SK-N-MC (cell line): ENCODE data around the gene ACOD1.

Source experiments
- DNase-seq: peaks from one replicate; pipeline ENCODE4 v3.0.0-alpha.2; 2011; ENCODE audit warnings: low read depth, low spot score
- H3K27ac ChIP-seq: fragments of 200-600 bp; sonication (generic); 2 replicates; pipeline ENCODE4 v1.5.1; 2016; ENCODE audit warnings: mixed run types
- H3K36me3 ChIP-seq: fragments of 200-600 bp; sonication (generic); 2 replicates; pipeline ENCODE4 v1.6.1; 2017; ENCODE audit warnings: antibody characterized with exemption, low read length, mixed read lengths; ENCODE audit not compliant: insufficient read depth
- H3K4me3 ChIP-seq: fragments of 200-600 bp; sonication (generic); 2 replicates; pipeline ENCODE4 v1.5.1; 2016
- H3K9ac ChIP-seq: fragments of 200-600 bp; sonication (generic); 2 replicates; pipeline ENCODE4 v1.8.0; 2017; ENCODE audit warnings: mixed run types, mixed read lengths; ENCODE audit not compliant: insufficient read length
- H3K9me3 ChIP-seq: fragments of 200-600 bp; sonication (generic); 2 replicates; pipeline ENCODE4 v1.6.1; 2017; ENCODE audit warnings: low read depth, mild to moderate bottlenecking, antibody characterized with exemption, low read length, moderate library complexity, mixed read lengths
- EZH2 ChIP-seq: fragments of 200-600 bp; sonication (generic); IDR thresholded peaks from one replicate; pipeline ENCODE4 v1.6.1; 2017; ENCODE audit warnings: antibody characterized with exemption
- FOXP2 ChIP-seq: optimal IDR thresholded peaks from 2 replicates; pipeline ENCODE3; 2011; ENCODE audit warnings: mild to moderate bottlenecking, moderate library complexity; ENCODE audit not compliant: insufficient read depth; ENCODE audit errors: extremely low read length, control extremely low read depth
- POLR2AphosphoS5 ChIP-seq: IDR thresholded peaks from 2 replicates; pipeline ENCODE4 v1.6.1; 2012; ENCODE audit warnings: mild to moderate bottlenecking, low read depth, low read length, borderline replicate concordance

The ACOD1 gene

DNA sequence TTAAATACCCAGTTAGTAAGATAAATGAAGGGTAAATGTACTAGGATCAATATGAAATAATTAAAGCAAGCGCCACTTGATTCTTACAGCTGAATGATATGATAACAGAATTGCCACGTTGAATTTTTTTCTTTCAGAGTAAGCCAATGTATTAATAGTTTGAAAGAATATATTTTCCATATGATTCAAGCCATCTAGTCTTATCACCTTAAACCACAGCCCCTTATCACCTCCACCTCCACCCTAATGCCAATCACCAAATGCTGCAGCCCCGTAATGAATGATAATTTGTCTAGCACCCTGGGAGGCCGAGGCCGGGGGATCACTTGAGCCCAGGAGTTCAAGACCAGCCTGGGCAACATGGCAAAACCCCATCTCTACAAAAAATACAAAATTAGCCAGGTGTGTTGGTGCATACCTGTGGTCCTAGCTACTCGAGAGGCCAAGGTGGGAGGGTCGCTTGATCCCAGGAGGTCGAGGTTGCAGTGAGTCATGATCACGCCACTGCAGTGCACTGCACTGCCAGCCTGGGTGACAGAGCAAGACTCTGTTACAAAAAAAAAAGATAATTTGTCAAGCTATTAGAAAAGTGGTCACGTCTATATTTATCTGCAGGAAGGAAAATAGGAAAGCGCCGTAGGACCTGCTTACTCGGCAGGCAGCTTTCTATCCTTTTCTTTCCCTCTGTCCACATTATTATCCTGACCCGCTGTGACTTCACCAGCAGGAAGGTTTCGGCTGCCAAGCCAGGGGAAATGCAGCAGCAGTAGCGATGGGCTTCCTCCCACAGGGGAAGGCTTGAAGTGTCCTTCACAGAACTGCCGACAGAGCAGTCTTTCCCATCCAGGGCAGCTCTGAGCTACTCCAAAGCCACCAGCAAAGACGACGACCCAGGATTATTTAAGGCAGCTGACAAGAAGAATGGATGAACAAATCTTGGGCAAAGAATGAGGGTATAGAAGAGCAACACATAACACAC, 23.8 kb downstream of the ACOD1 start:
- Histone ChIP-seq H3K36me3 (no peaks in the 10 kb centered on the region), H3K9me3 (no peaks in the 10 kb centered on the region), H3K9ac (no peak overlapping the region), H3K27ac (no peak overlapping the region), H3K4me3 (no peak overlapping the region)
- TF ChIP-seq FOXP2: no peak
- TF ChIP-seq EZH2: no peak
- TF ChIP-seq POLR2AphosphoS5: no peak
- no peak for DNase-seq

DNA sequence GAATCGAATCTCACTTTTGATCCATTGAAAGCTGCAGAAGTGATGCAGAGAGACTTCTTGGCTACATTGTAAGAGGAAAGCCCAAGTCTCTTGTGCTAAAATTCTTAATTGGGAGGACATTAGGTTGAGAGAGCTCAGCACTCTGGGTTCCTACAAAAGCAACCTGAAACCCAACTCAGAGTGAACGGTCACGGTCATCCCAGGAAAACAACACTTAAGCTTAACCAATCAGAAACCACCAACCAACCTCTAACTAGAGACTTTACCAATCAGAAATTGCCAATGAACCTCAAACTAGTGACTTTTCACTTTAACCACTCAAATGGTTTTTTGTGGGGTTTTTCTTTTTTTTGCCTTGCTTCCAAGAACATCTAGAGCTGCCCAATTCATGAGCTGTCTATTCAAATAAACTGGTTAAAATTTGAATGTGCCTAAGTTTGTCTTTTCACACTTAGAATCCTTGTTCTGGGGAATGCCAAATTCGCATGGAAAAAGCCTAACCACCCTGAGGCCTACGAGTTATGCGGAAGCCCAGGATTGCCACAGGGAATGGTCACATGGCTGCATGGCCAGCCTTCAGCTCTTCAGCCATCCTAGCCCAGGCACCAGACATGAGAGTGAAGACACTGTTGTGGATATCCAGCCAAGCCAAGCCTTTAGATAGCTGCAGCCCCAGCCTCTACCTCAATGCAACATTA, 25.8 kb downstream of the ACOD1 start:
- no peak for DNase-seq
- no peak overlapping the region for H3K27ac ChIP-seq
- TF ChIP-seq FOXP2 (no peak), POLR2AphosphoS5 (no peak), EZH2 (no peak)
- no peak overlapping the region for H3K4me3 ChIP-seq
- no peaks in the 10 kb centered on the region for H3K36me3 ChIP-seq
- no peak overlapping the region for H3K9ac ChIP-seq
- no peaks in the 10 kb centered on the region for H3K9me3 ChIP-seq

DNA sequence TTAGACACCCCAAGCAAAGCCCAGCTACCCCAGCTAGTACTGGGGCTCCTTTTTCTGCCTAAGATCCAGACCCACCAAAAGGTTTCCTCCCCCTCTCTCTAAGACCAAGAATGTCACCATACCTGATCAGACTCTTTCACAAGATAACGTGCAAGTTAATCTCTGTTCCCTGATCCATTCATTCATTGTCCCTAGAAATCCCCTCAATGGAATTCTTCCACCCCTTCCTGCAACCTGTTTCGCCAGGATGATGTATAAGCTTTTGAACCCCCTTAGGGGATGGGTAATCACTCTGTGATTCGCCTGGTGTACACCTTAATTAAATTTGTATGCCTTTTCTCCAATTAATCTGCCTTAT, 26.3 kb downstream of the ACOD1 start:
- Histone ChIP-seq H3K9ac (no peak overlapping the region), H3K4me3 (no peak overlapping the region), H3K9me3 (no peaks in the 10 kb centered on the region), H3K27ac (no peak overlapping the region), H3K36me3 (no peaks in the 10 kb centered on the region)
- TF ChIP-seq POLR2AphosphoS5 (no peak), EZH2 (no peak), FOXP2 (no peak)
- no peak for DNase-seq

DNA sequence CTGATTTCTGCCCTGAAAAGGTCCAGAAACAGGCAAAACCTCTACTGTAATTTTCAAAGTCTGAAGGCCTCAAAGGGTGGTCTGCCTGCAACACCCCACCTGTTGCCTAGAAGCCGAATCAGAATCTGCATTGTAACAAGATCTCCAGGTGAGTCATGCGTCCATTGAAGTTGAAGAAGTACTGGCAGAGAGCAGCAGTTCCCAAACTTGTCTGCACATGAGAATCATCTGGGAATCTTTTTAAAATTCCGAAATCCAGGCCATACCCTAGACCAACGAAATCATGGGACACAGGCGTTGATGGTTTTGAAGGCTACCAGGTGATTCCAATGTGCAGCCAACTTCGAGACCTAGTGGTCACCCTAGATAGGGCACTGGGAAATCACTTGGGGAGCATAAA, 27.6 kb downstream of the ACOD1 start:
- TF ChIP-seq EZH2 (no peak), POLR2AphosphoS5 (no peak), FOXP2 (no peak)
- H3K9me3 ChIP-seq: no peaks in the 10 kb centered on the region
- no peak overlapping the region for H3K4me3 ChIP-seq
- no peak for DNase-seq
- H3K36me3 ChIP-seq: no peaks in the 10 kb centered on the region
- no peak overlapping the region for H3K9ac ChIP-seq
- no peak overlapping the region for H3K27ac ChIP-seq

DNA sequence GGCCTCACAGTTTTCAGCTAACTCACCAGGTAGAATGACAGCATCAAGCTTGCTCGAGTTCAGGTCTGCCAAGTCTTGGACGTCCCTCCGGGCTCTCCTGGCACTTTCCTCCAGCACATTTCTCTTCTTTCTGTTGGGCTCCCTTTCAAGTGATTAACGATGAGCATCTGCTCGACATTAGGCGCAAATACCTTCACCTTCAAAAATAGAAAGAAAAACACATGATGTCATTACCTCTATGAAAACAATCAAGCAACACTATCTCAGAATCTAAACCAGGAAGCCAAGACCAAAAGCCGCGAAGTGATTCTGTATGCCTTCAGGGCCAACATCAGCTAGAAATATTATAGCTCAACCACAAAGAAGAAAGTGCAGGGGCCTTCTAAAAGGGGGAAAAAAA, 28.2 kb downstream of the ACOD1 start:
- Histone ChIP-seq H3K27ac (peak overlapping the region; percentile 36; the same call in 1 of the 2 replicates), H3K9me3 (no peaks in the 10 kb centered on the region), H3K9ac (no peak overlapping the region), H3K36me3 (no peaks in the 10 kb centered on the region), H3K4me3 (peak overlapping the region; percentile 33; the same call in 1 of the 2 replicates)
- peak; percentile 58 for DNase-seq
- TF ChIP-seq POLR2AphosphoS5: no peak
- TF ChIP-seq EZH2: no peak
- no peak for TF ChIP-seq FOXP2

DNA sequence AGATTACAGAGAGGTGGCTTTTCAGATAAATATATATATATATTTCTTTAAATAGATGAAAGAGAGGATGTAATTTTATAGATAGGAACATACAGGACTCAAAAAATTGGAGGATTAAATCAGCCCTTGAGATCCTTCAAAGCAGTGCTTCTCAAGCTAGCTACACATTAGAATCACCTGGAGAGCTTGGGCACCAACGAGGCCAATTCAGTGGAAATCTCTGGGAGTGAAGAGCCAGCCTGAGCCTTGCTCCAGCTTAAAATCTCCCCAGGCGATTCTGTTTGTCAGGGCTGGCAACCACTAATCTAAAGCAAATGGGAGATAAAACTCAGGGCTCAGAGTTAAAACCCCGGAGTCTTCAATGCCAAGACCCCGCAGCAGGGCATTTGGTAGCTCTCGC, 28.6 kb downstream of the ACOD1 start:
- no peak overlapping the region for H3K9ac ChIP-seq
- no peak overlapping the region for H3K4me3 ChIP-seq
- H3K36me3 ChIP-seq: no peaks in the 10 kb centered on the region
- no peaks in the 10 kb centered on the region for H3K9me3 ChIP-seq
- no peak overlapping the region; the same call in 1 of the 2 replicates for H3K27ac ChIP-seq
- TF ChIP-seq POLR2AphosphoS5: no peak
- no peak for DNase-seq

DNA sequence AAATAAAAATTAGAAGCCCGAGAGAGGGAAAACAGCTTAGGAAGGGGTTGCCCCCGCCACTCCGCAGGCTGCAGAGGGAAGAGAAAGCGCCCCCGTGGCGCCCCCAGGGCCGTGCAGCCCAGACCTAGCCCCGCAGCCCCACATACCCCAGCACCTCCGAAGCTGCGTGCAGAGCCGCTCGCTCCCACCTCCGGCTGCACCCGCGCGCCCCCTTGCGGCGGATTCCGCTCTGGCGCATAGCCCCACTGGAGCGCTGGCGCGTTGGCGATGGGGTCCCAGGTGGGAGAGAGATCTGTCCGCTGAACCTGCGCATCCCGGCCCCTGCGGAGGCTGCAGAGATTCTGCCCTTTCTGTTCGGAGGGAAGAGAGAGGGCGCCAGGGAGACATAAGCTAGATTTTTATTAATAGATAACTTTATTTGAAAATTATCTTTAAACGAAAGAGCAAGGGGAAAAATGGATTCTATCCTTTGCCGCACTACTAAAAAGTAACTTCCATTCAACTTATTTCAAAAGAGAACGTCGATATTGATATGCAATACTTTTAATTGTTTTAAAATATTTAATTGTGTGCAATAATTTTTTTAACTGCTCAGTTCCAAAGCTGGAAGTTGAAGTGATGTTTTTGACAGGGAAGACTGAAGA, 31.9 kb downstream of the ACOD1 start:
- DNase-seq: no peak
- Histone ChIP-seq H3K4me3 (peak overlapping the region; percentile 62), H3K9me3 (no peaks in the 10 kb centered on the region), H3K9ac (no peak overlapping the region), H3K27ac (no peak overlapping the region), H3K36me3 (no peaks in the 10 kb centered on the region)
- TF ChIP-seq FOXP2 (no peak), POLR2AphosphoS5 (no peak), EZH2 (no peak)

DNA sequence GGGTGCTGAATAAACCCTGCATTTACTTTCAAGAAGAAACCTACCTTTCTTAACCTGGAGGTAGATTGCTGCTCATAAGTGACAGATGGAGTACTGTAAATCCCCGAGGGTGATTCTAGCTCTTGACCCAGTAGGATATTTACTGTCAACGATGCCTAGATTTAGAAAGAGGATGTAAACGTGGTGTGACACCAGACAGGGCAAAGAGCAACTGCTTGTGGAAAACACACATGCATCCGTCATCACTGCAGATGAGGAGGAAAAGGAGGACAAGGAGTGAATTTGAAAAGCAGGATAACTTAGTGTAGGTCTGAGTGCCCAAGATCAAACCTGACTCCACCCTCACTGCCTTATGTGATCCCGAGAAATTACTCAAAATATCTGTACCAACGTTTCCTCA, 33.8 kb downstream of the ACOD1 start:
- TF ChIP-seq EZH2 (no peak), POLR2AphosphoS5 (no peak), FOXP2 (no peak)
- H3K4me3 ChIP-seq: no peak overlapping the region
- H3K36me3 ChIP-seq: no peaks in the 10 kb centered on the region
- no peaks in the 10 kb centered on the region for H3K9me3 ChIP-seq
- H3K9ac ChIP-seq: no peak overlapping the region
- DNase-seq: no peak
- no peak overlapping the region for H3K27ac ChIP-seq
